Stimulated activated CD8-positive, alpha-beta memory T cell treated with anti-CD3 and anti-CD28 coated beads, Interleukin-7, amount 100 ng/mL, for 4 hours (primary cell): ENCODE measurements around the gene SHC3.

ENCODE experiments used
- DNase-seq, 2 donors: peaks; one replicate each; pipeline ENCODE4 v3.0.0-alpha.2; 2020; ENCODE audit warnings: low read depth in 2 of 2

Gene SHC3

DNA sequence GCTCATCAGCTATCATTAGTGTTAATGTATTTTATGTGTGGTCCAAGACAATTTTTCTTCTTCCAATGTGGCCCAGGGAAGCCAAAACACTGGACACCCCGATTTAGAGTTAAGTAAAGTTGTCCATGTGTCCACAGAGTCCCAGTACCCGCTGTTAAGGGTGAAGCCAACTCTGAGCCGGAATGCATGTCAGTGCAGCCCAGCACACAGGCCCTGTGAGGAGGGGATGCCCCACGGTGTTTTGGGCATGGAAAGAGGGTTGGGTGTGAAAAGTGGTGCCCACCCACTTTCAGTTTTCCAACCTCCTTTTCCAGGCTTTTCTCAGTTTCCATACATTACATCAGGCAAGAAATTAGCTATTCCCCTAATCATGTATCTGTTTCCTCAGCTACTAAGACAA lies 24.4 kb downstream of the SHC3 start:
- no peak for DNase-seq

DNA sequence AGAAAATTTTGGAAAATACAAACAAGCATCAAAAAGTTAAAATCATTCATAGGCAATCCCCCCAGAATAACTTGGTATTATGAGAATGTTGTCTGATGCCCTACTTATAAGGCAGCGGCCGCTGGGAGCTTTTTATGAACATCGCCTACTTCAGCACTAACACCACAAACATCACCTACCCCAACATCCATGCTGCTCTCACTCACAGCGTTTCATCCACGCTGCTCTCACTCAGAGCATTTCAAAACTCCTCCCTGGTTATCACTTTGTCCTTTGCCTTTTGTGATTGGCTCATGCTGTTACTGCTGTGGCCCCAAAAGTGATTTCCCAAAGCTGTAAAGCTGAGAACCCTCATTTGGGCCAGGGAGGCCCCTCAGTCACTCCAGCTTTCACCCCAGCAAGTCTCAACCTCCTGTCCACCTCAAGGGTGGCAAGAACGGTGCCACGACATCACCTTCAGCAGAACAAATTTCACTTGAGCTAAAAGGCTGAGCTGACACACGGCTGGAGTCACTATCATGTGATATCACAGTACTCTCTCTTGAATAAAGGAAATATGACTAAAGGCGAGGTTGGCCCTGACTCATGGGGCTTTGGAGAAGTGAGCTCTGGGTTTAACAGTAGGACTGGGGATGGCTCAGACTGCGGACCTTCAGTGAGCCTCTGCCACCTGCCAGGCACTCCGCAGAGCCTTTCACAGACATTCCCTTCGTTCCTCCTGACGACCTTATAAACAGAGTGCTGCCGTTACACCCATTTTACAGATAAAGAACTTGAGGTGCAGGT lies 25.2 kb downstream of the SHC3 start:
- no peak for DNase-seq

DNA sequence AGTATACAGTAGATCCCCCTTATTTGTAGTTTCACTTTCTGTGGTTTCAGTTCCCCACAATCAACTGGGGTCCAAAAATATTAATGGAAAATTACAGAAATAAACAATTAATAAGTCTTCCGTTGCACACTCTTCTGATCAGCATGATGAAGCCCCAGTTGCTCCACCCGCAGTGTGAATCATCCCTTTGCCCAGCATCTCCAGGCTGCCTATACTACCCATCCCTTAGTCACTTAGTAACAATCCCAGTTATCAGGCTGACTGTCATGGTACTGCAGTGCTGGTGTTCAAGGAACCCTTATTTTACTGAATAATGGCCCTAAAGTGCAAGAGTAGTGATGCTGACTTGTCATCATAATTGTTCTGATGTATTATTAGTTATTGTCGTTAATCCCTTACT lies 28.9 kb downstream of the SHC3 start:
- DNase-seq: no peak

DNA sequence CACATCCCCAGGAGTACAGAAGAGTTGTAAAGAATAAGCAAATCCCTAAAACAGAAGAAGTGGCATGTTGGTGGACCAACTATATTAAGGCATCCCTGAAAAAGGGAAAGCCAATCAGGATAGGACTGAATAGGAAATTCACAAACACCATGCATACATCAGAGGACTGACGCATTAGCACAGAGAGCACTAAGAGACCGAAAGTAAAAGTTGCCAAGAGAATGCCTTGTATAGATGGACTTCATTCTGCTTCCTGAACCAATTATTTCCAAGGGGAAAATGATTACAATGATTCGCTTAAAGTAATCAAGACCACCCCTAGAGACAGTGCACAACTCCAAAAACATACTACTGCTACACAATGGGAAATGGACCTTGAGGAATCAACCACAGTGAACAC lies 33.5 kb downstream of the SHC3 start:
- no peak for DNase-seq

DNA sequence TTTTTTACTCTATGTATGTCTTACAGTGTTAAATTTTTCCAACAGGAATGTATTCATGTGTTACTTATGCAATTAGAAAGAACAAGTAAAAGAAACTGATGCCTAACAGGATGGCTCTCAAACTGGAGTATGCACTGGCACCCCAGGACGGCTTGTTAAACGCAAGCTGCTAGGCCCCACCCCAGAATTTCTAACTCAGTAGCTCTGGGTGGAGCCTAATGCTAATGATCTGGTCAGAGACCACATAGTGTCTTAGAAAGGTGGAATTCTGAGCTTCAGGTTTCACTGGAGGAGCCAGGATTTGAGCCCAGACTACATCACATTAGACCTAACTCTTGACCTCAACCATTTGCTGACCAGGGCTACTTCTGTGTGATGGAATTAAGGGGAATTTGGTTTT lies 34.4 kb downstream of the SHC3 start:
- DNase-seq: no peak

DNA sequence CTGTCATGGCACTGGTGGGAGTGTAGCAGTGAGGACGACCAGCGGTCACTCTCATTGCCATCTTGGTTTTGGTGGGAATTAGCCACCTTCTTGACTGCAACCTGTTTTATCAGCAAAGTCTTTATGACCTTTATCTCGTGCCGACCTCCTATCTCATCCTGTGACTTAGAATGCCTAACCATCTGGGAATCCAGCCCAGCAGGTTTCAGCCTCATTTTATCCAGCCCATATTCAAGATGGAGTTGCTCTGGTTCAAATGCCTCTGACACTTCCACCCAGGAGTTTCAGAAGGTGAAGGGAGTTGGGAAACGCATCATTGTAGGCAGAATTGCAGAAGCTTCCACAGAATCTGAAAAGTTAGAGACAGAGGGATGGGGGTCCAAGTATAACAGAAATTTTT lies 35.4 kb downstream of the SHC3 start:
- DNase-seq: no peak

DNA sequence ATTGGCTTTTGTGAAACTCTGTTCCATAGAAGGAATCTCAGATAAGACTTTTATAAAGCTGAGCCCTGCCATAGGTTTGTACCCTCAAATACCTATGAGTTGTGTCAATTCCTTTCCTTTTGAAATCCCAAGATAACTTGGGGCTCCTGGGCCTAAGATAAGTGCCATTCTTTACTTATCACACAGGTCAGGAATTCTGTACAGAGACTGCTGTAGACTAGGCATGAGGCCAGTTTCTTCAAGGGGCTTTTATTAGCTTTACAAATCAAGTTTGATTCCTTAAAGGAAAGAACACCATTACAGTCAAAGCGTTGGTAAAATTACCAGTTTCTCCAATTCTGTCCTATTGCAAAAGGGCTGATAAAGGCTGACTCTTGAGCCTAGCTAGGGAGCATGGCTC lies 39.2 kb downstream of the SHC3 start:
- DNase-seq: no peak

DNA sequence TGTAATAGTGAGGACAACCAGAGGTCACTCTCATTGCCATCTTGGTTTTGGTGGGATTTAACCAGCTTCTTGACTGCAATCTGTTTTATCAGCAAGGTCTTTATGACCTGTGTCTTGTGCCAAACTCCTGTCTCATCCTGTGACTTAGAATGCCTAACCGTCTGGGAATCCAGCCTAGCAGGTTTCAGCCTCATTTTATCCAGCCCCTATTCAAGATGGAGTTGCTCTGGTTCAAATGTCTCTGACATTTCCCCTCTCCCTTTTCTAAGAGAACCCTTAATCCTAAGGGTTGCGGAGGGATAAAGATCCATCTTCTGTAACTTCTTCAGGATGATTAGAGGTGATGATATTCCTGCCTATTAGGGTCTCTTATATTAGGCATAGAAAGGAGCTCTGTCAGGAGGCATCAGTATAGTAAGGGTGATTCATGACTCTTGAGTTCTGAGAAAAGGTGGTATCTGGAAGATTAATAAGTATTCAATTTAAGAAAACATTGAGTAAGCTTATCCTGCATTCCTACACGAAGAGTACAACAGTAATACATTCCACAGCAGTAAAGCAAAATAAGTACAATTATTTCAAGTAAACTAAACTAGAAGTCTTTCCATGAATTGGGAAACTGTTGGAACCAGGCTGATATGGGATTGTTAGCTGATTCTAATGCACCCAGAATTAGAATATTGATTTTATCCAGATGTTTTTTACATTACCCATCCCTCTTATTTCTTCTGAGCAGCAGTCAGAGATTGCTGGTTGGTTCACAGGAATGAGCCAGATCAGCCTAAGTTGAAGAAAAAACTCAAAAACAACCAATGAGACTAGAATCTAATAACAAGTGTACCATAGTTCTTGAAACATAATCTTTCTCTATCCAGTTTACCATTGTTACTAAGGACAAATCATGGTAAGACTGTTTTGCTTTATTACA lies 39.9 kb downstream of the SHC3 start:
- DNase-seq: no peak

DNA sequence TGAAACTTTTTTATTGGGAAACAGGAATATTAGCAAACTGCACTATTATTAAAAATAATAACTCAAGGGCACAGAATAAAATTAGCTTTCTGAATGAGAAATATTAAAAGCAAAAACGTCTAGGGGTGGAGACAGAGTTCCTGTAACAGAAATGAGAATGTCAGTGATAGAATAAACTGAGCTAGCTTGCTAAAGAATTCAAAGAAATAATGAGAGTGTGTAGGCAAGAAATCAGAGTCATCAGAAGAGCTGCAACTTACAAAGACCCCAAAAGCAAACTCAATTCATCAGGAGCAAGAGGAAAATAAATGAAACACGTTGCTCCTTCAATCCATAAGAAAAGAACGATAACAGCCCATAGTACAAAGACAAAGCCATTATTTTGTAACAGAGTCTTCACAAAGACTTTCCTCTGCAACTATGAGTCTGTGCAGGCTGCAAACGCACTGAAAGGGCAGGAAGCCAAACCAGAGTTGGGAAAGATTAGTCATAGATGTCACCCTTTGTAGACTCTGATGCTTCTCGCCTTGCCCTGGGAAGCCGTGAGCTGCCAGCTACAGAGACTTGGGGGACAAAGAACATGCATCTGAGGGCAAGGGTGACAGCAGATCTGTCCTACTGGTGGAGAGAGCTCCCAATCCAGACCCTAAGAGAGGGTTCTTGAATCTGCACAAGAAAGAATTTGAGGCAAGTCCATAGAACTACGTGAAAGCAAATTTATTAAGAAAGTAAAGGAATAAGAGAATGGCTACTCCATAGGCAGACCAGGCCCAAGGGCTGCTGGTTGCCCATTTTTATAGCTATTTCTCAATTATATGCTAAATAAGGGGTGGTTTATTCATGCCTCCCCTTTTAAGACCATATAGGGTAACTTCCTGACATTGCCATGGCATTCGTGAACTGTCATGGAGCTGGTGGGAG lies 40.8 kb downstream of the SHC3 start:
- DNase-seq: no peak

DNA sequence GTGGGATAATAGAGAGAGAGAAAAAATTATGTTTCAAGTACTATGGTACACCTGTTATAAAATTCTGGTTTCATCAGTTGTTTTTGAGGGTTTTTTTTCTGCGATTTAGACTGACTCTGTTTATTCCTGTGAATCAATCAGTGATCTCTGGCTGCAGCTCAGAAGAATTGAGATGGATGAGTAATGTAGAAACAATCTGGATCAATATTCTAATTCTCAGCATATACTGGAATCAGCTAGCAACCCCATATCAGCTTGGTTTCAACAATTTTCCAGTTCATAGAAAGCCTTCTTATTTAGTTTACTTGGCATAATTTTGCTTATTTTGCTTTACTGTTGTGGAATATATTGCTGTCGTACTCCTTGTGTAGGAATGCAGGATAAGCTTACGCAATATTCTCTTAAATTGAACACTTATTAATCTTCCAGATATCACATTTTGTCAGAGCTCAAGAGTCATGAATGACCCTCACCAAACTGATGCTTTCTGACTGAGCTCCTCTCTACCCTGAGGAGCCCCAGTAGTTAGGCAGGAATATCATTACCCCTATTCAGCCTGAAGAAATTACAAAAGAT lies 42.9 kb downstream of the SHC3 start:
- no peak for DNase-seq

DNA sequence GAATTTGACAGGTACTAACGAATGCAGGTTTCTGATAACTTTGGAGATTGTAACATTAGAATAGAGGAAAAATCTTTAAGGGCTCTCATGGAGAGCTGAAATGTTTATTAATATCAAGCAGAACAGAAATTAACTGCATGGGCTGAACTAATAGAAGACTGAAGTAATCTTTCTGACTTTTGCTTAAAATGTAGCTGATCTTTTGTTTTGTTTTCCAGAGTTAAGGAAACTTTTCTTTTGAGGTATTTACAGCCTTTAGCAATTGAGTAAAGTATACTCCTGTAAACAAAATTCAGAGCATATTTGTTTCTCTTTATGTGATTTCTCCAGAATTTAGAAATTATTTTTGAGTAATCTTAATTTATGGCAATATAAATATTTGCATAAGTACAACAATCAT lies 43.9 kb downstream of the SHC3 start:
- DNase-seq: no peak

DNA sequence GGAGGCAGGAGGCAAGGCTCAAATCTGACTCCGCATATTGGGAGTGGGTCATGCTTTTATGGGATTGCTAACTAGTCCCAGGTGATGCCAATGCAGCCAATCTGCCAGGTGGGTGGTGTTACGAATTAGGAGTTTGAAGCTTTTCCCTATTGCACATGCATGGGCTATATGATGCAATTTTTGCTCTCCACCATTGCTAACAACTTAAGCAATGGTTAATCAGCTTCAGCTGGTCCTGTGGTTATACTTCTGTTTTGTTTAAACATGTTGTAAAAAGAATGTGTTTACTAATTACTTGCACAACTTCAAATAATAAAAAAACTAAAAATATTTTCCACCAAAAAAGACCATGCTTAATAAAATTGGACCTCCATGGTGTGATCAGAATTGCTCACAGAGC lies 55.7 kb downstream of the SHC3 start:
- no peak for DNase-seq

DNA sequence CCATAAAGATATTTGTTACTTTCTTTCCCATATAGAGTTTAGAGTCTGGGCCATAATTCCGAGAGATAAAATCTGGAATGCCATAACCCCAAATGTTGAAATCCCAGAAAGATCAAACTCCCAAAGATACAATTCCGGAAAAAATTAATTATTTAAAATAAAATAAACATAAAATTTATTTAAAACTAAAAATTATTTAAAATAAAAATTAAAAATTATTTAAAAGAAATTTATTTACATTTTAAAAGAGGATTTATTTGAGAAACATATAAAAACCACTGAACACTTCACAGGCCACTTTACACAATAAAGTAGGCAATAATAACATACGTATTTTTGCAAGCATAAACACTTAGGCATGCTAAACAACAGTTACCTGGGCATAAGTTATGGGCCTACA lies 57.9 kb downstream of the SHC3 start:
- DNase-seq: no peak

DNA sequence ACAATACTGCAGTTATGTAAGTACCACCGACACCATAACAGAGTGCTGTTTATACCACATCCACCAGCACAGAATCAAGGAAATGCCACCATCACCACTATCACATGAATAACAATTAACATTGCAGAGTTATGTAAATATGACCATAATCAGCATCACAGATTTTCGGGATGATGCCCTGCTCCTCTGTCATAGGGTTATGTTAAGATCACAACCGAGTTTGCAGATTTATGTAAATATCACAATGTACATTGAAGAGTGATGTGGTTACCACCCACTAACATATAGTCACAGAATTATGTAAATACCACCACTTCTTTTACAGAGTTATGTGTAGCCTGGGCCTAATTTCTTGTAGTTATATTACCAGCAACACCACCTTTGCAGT lies 61.8 kb downstream of the SHC3 start:
- DNase-seq: no peak

DNA sequence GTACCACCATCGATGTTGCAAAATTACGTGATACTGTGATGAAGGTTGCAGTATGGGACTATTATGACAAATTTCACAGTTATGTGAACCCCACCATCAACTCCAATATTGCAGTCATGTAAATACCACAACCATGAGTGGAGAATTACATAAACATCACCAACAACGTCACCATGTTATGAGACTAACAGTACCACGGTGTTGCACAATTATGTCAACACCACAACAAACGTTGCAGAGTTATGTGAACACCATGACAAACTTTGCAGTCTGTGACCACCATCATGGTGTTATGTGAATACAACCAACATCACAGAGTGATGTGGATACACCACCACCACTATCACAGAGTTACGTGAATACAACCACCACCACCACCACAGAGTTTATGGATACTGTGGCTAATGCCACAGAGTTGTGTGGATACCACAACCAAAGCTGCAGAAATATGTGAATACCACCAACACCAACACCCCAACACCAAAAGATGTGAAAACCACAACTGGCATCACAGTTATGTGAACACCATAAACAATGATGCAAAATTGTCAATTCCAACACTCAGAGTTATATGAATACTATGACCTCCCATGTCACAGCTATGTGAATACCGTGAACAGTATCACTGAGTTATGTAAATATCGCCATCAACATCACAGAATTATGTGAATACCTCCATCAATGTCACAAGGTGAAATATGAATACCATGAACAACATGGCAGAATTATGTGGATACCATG lies 62.4 kb downstream of the SHC3 start:
- no peak for DNase-seq

DNA sequence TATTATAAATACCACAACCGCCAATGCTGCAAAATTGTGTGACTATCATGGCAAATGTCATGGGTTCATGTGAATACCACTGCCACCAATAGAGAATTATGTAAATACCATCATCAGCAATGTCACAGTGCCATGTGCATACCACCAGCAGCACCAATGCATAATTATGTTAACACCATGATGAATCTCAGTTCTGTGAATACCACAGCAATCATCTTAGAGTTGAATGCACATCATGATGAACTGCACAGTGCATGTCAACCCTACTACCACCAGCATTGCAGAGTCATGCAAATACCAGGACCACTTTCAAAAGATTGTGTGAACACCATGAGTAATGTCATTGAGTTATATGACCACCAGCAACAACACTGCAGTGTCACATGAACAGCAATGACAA lies 63.2 kb downstream of the SHC3 start:
- DNase-seq: no peak

DNA sequence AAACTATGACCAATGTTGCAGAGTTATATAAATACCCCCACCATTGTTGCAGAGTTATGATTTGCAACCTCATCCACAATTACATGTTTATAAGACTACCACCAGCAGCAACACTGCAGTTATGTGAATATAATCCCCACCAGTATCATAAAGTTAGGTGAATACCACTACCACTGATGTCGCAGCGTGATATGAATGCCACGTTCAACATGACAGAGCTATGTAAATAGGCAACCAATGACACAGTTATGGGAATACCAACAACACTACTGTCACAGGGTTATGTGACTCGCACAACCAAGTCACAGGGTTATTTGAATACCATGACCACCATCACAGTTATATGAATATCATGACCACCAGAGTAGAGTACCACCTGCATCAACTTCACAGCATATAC lies 63.9 kb downstream of the SHC3 start:
- no peak for DNase-seq

DNA sequence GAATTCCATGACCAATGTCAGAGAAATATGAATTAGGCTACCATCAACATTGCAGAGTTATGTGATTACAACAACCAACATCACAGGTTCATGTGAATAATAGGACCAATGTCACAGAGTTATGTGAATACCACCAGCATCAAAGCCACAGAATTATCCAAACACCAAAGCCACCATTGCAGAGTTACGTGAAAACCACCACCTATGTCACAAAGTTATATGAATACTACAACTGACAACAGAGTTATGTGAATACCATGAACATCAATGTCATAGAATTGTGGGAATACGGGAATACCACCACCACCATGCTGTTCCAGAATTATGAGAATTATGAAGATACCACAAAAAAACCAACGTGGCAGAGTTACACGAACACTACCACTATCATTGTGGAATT lies 64.8 kb downstream of the SHC3 start:
- DNase-seq: no peak

DNA sequence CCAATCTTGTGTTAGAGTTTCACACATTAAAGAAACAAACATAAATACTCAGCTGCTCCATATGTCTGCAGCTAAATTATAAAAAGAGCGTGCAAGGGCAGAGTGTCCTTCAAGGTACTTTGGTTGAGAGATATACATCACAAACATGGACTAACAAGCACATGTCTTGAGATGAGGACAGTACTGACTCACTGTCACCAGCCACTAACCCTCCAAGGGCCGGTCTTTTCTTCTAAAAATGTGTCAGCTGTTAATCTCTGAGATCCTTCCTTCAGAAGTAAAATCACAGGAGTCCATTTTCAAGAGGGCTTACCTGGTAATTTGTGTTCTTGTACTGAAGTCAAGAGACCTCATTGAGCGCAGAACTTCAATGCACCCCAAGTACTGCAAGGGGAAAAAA lies 66.4 kb downstream of the SHC3 start:
- DNase-seq: no peak

DNA sequence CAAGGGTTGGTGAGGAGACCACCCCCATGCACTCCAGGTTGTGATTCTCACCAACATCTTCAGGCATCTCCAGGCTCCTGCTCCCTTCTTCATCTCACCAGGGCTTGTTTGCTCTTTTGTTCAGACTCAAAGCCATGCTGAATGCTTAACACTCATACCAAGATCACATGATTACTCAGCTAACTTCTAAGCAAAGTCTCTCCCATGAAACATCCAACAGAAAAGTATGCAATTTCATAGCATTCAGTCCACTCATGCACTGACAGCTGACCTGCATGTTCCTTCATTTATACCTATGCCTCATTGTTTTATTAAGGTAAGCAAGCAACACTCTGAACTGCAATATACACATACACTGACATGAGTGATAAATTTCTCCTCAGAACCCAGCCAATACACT lies 69.0 kb downstream of the SHC3 start:
- DNase-seq: no peak

DNA sequence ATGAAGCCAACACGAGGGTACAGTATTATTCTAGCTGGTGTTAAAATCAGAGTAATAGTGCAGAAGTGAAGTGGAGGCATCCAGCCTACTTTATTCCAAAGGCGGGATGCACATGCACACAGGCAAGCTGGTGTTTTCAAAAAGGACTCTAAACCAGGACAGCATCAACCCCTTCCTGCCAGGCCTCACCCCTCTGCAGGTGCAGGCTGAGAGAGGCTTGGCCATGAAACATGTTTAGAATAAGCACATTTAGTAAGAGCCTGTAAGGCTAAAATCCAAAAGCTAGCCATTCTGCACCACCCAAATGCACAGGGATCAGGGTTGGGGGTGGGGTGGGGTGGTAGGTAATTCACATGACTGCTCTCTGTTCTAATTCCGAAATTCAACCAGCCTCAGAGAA lies 71.2 kb downstream of the SHC3 start:
- no peak for DNase-seq
